GM23338 (cell line): ENCODE results near the gene ARHGAP12. TPM values are rescaled to one million over a fixed set of nuclear protein-coding genes. Genes with fewer than 3 reads are reported as not detected.

Experiments
- ATAC-seq: fragments of 200-7000 bp; cut with Tn5 transposase; 3 replicates; pipeline ENCODE4 v1.9.1; 2020
- DNase-seq: peaks from one replicate; pipeline ENCODE4 v3.0.0-alpha.2; 2015; ENCODE audit warnings: low spot score
- H2AFZ ChIP-seq: fragments of 200-600 bp; sonication (generic); 2 replicates; pipeline ENCODE4 v1.8.0; 2016; ENCODE audit warnings: antibody characterized with exemption, mild to moderate bottlenecking, moderate library complexity
- H3F3A ChIP-seq: fragments of 200-600 bp; sonication (generic); replicated peaks from 2 replicates; pipeline ENCODE4 v1.8.0; 2017; ENCODE audit warnings: antibody characterized with exemption, mixed run types, low read depth
- H3K27ac ChIP-seq: fragments of 200-600 bp; sonication (generic); 2 replicates; pipeline ENCODE4 v1.6.1; 2016; ENCODE audit warnings: low read depth
- H3K27me3 ChIP-seq: fragments of 200-600 bp; sonication (generic); 2 replicates; pipeline ENCODE4 v1.8.0; 2016; ENCODE audit warnings: mild to moderate bottlenecking, mixed run types, moderate library complexity; ENCODE audit not compliant: insufficient read depth
- H3K36me3 ChIP-seq: fragments of 200-600 bp; sonication (generic); 2 replicates; pipeline ENCODE4 v1.8.0; 2016; ENCODE audit warnings: mild to moderate bottlenecking; ENCODE audit not compliant: insufficient read depth
- H3K4me1 ChIP-seq: fragments of 200-600 bp; sonication (generic); 2 replicates; pipeline ENCODE4 v1.8.0; 2016; ENCODE audit warnings: mild to moderate bottlenecking, moderate library complexity; ENCODE audit not compliant: insufficient read depth
- H3K4me2 ChIP-seq: fragments of 200-600 bp; sonication (generic); 2 replicates; pipeline ENCODE4 v1.7.1; 2017; ENCODE audit warnings: mixed run types
- H3K4me3 ChIP-seq: fragments of 200-600 bp; sonication (generic); 2 replicates; pipeline ENCODE4 v1.6.1; 2016; ENCODE audit warnings: mixed run types
- H3K79me2 ChIP-seq: fragments of 200-600 bp; sonication (generic); replicated peaks from 2 replicates; pipeline ENCODE4 v1.8.0; 2017; ENCODE audit warnings: mild to moderate bottlenecking; ENCODE audit not compliant: insufficient read depth
- H3K9me2 ChIP-seq: fragments of 200-600 bp; sonication (generic); 2 replicates; pipeline ENCODE4 v1.8.0; 2017; ENCODE audit not compliant: insufficient read depth
- H4K20me1 ChIP-seq: fragments of 200-600 bp; sonication (generic); replicated peaks from 2 replicates; pipeline ENCODE4 v1.8.0; 2017; ENCODE audit warnings: mild to moderate bottlenecking; ENCODE audit not compliant: insufficient read depth
- H3K27ac Mint-ChIP-seq: 2 replicates; pipeline ENCODE4 v1.8.0; 2020; ENCODE audit warnings: inconsistent platforms, mild to moderate bottlenecking, moderate library complexity, mixed read lengths
- H3K27me3 Mint-ChIP-seq: 3 replicates; pipeline ENCODE4 v1.8.0; 2022; ENCODE audit warnings: low read depth, mild to moderate bottlenecking, moderate library complexity, mixed read lengths, inconsistent platforms; ENCODE audit not compliant: insufficient read depth, poor library complexity
- H3K36me3 Mint-ChIP-seq: 3 replicates; pipeline ENCODE4 v1.8.0; 2021; ENCODE audit warnings: low read depth, mild to moderate bottlenecking, inconsistent platforms, moderate library complexity, mixed read lengths
- H3K4me1 Mint-ChIP-seq: 3 replicates; pipeline ENCODE4 v1.8.0; 2020; ENCODE audit warnings: mild to moderate bottlenecking, inconsistent platforms, mixed read lengths
- H3K4me3 Mint-ChIP-seq: 3 replicates; pipeline ENCODE4 v1.8.0; 2021; ENCODE audit warnings: moderate library complexity, mild to moderate bottlenecking, inconsistent platforms, mixed read lengths
- H3K9me3 Mint-ChIP-seq: 3 replicates; pipeline ENCODE4 v1.8.0; 2020; ENCODE audit warnings: moderate library complexity, mild to moderate bottlenecking, inconsistent platforms, mixed read lengths
- CREB1 ChIP-seq: fragments of 250-450 bp; sonication (Bioruptor Pico); IDR thresholded peaks from 2 replicates; pipeline ENCODE4 v1.5.0; 2020; ENCODE audit warnings: low read depth, mild to moderate bottlenecking, moderate library complexity
- EZH2phosphoT487 ChIP-seq: fragments of 200-600 bp; sonication (generic); IDR thresholded peaks from one replicate; pipeline ENCODE4 v1.8.1; 2018; ENCODE audit warnings: antibody characterized with exemption; ENCODE audit not compliant: unreplicated experiment
- ZNF114 ChIP-seq: fragments of 250-450 bp; sonication (Bioruptor Pico); IDR thresholded peaks from 2 replicates; pipeline ENCODE4 v1.5.0; 2020; ENCODE audit warnings: mild to moderate bottlenecking, moderate library complexity
- ZNF331 ChIP-seq: fragments of 250-450 bp; sonication (Bioruptor Pico); IDR thresholded peaks from 2 replicates; pipeline ENCODE4 v1.5.0; 2020; ENCODE audit warnings: low read depth, mild to moderate bottlenecking, moderate library complexity
- polyA plus RNA-seq: library from polyadenylated mRNA; unstranded; fragments of >200 nt; fragmentation: Nextera tagmentation; extraction: Ambion mirVana; gene quantifications from 2 replicates; pipeline ENCODE4 v1.2.1, GENCODE V29; 2016
- total RNA-seq: library from RNA; depleted of rRNA; stranded (reverse); fragments of >200 nt; shearing (Covaris generic); gene quantifications from 2 replicates; pipeline ENCODE4 v1.2.3, GENCODE V29; 2014
- TF ChIP-seq, protein P1 (sequence below): fragments of 250-450 bp; sonication (Bioruptor Pico); IDR thresholded peaks from 2 replicates; pipeline ENCODE4 v1.5.0; 2020; ENCODE audit warnings: mild to moderate bottlenecking, moderate library complexity
- TF ChIP-seq, protein P2 (sequence below): IDR thresholded peaks from one replicate; pipeline ENCODE4 v1.6.1; 2018; ENCODE audit warnings: antibody characterized with exemption; ENCODE audit not compliant: unreplicated experiment
- TF ChIP-seq, protein P3 (sequence below): IDR thresholded peaks from 2 replicates; pipeline ENCODE4 v1.6.1; 2016; ENCODE audit warnings: antibody characterized with exemption

Gene ARHGAP12
- total and polyA plus RNA-seq, 2 experiments from 2014 or later = 27.5 to 50.7 TPM

DNA sequence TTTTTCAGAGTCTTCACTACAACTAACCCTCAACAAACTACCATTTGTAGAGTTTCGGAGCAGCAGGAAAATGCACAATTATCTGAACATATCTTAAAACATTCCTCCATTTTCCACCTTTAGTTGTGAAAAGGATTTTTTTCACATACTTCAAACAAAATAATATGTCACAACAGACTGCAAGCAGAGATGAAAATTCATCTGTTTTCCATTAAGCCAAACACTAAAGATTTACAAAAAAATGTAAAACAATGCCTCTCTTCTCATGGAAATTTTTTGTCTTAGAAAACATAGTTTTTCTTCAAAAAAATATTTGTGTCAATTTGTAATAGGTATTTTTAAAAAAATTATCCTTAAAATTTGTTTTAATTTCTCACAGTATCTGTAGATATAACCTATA lies 98.9 kb downstream of the ARHGAP12 start (continued):
- TF ChIP-seq, protein P1, sequence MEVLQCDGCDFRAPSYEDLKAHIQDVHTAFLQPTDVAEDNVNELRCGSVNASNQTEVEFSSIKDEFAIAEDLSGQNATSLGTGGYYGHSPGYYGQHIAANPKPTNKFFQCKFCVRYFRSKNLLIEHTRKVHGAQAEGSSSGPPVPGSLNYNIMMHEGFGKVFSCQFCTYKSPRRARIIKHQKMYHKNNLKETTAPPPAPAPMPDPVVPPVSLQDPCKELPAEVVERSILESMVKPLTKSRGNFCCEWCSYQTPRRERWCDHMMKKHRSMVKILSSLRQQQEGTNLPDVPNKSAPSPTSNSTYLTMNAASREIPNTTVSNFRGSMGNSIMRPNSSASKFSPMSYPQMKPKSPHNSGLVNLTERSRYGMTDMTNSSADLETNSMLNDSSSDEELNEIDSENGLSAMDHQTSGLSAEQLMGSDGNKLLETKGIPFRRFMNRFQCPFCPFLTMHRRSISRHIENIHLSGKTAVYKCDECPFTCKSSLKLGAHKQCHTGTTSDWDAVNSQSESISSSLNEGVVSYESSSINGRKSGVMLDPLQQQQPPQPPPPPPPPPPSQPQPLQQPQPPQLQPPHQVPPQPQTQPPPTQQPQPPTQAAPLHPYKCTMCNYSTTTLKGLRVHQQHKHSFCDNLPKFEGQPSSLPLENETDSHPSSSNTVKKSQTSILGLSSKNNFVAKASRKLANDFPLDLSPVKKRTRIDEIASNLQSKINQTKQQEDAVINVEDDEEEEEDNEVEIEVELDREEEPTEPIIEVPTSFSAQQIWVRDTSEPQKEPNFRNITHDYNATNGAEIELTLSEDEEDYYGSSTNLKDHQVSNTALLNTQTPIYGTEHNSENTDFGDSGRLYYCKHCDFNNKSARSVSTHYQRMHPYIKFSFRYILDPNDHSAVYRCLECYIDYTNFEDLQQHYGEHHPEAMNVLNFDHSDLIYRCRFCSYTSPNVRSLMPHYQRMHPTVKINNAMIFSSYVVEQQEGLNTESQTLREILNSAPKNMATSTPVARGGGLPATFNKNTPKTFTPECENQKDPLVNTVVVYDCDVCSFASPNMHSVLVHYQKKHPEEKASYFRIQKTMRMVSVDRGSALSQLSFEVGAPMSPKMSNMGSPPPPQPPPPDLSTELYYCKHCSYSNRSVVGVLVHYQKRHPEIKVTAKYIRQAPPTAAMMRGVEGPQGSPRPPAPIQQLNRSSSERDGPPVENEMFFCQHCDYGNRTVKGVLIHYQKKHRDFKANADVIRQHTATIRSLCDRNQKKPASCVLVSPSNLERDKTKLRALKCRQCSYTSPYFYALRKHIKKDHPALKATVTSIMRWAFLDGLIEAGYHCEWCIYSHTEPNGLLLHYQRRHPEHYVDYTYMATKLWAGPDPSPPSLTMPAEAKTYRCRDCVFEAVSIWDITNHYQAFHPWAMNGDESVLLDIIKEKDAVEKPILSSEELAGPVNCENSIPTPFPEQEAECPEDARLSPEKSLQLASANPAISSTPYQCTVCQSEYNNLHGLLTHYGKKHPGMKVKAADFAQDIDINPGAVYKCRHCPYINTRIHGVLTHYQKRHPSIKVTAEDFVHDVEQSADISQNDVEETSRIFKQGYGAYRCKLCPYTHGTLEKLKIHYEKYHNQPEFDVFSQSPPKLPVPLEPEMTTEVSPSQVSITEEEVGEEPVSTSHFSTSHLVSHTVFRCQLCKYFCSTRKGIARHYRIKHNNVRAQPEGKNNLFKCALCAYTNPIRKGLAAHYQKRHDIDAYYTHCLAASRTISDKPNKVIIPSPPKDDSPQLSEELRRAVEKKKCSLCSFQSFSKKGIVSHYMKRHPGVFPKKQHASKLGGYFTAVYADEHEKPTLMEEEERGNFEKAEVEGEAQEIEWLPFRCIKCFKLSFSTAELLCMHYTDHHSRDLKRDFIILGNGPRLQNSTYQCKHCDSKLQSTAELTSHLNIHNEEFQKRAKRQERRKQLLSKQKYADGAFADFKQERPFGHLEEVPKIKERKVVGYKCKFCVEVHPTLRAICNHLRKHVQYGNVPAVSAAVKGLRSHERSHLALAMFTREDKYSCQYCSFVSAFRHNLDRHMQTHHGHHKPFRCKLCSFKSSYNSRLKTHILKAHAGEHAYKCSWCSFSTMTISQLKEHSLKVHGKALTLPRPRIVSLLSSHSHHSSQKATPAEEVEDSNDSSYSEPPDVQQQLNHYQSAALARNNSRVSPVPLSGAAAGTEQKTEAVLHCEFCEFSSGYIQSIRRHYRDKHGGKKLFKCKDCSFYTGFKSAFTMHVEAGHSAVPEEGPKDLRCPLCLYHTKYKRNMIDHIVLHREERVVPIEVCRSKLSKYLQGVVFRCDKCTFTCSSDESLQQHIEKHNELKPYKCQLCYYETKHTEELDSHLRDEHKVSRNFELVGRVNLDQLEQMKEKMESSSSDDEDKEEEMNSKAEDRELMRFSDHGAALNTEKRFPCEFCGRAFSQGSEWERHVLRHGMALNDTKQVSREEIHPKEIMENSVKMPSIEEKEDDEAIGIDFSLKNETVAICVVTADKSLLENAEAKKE (CRISPR knock-in tag) = no peak
- TF ChIP-seq CREB1 (CRISPR knock-in tag) = no peak
- TF ChIP-seq ZNF114 (CRISPR knock-in tag) = no peak
- no peak for TF ChIP-seq EZH2phosphoT487
- no peak for TF ChIP-seq ZNF331 (CRISPR knock-in tag)
- TF ChIP-seq, protein P2, sequence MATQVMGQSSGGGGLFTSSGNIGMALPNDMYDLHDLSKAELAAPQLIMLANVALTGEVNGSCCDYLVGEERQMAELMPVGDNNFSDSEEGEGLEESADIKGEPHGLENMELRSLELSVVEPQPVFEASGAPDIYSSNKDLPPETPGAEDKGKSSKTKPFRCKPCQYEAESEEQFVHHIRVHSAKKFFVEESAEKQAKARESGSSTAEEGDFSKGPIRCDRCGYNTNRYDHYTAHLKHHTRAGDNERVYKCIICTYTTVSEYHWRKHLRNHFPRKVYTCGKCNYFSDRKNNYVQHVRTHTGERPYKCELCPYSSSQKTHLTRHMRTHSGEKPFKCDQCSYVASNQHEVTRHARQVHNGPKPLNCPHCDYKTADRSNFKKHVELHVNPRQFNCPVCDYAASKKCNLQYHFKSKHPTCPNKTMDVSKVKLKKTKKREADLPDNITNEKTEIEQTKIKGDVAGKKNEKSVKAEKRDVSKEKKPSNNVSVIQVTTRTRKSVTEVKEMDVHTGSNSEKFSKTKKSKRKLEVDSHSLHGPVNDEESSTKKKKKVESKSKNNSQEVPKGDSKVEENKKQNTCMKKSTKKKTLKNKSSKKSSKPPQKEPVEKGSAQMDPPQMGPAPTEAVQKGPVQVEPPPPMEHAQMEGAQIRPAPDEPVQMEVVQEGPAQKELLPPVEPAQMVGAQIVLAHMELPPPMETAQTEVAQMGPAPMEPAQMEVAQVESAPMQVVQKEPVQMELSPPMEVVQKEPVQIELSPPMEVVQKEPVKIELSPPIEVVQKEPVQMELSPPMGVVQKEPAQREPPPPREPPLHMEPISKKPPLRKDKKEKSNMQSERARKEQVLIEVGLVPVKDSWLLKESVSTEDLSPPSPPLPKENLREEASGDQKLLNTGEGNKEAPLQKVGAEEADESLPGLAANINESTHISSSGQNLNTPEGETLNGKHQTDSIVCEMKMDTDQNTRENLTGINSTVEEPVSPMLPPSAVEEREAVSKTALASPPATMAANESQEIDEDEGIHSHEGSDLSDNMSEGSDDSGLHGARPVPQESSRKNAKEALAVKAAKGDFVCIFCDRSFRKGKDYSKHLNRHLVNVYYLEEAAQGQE = no peak

DNA sequence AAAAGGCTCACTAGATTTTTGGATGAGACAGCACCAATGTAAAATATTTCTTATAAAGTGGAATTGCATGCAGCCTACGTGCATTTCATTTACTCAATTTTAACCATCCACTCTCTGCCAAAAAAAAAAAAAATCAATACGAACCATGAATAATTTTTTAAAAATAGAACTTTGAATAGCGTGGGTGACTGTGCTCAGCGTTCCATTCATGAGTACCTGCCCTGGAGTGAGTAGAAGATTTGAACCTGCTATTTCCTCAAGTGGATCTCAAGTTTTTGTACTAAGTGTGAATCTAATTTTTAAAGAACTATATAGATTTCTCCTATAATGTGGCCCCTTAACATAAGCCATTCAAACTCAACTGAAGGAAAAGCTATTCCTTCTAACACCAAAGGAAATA lies 105.3 kb downstream of the ARHGAP12 start:
- Mint-ChIP-seq H3K36me3 (no peaks in the 10 kb centered on the region), H3K4me1 (peaks cover 5% of the 10 kb centered on the region; the same call in 1 of the 3 replicates), H3K27ac (no peak overlapping the region), H3K27me3 (no peaks in the 10 kb centered on the region), H3K4me3 (no peak overlapping the region), H3K9me3 (no peaks in the 10 kb centered on the region)
- ATAC-seq (no peak), DNase-seq (no peak)
- Histone ChIP-seq H3K79me2 (no peaks in the 10 kb centered on the region), H3K27me3 (no peaks in the 10 kb centered on the region), H3K4me1 (no peaks in the 10 kb centered on the region), H3K4me2 (no peak overlapping the region), H3K36me3 (no peaks in the 10 kb centered on the region), H3K27ac (no peak overlapping the region), H4K20me1 (no peaks in the 10 kb centered on the region), H3F3A (no peaks in the 10 kb centered on the region), H3K9me2 (no peaks in the 10 kb centered on the region), H2AFZ (no peak overlapping the region), H3K4me3 (no peak overlapping the region)
- no peak for TF ChIP-seq EZH2phosphoT487
- TF ChIP-seq, protein P3, sequence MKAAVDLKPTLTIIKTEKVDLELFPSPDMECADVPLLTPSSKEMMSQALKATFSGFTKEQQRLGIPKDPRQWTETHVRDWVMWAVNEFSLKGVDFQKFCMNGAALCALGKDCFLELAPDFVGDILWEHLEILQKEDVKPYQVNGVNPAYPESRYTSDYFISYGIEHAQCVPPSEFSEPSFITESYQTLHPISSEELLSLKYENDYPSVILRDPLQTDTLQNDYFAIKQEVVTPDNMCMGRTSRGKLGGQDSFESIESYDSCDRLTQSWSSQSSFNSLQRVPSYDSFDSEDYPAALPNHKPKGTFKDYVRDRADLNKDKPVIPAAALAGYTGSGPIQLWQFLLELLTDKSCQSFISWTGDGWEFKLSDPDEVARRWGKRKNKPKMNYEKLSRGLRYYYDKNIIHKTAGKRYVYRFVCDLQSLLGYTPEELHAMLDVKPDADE = no peak
